ENCODE data around the gene HYPK.

- TF ChIP-seq POLR2AphosphoS5 (IDR thresholded peaks at IDR 0.05; ENCODE audit: low read depth, low read length) (no peak), TAF1 (IDR thresholded peaks at IDR 0.05; ENCODE audit: borderline replicate concordance, insufficient read depth, low read length) (no peak)
Observed at GRCh38 chr15:43845421-43845820, 45.0 kb downstream of the HYPK start.

Data from PFSK-1 (cell line).